ENCODE measurements around the gene ACER2.

GRCh38 chr9:19424176-19424779 is 15.5 kb downstream of the ACER2 start:
- TF ChIP-seq CTCF (IDR thresholded peaks at IDR 0.05): no peak
- no peak for TF ChIP-seq POLR2A (IDR thresholded peaks at IDR 0.05)
- no peak for TF ChIP-seq POLR2AphosphoS5 (IDR thresholded peaks at IDR 0.05)

Measured in transverse colon (tissue), 4 donors.